Central memory CD8-positive, alpha-beta T cell (primary cell): ENCODE results near the gene PCSK6.
A peak's percentile ranks its signal among the peaks of the same experiment; 100 is the strongest.

Experiments used
- ATAC-seq: fragments of 150-1000 bp; cut with Tn5 transposase; replicated peaks from 2 replicates; pipeline ENCODE4 v1.10.0; 2022; ENCODE audit warnings: mild to moderate bottlenecking, moderate FRiP score, moderate number of reproducible peaks; ENCODE audit not compliant: poor library complexity, severe bottlenecking; ENCODE audit errors: extremely low read depth
- DNase-seq, 2 donors: peaks; one replicate each; pipeline ENCODE4 v3.0.0; 2021; ENCODE audit warnings: low spot score in 2 of 2
- H3K27ac Mint-ChIP-seq: one replicate; pipeline ENCODE4 v1.8.0; 2022; ENCODE audit warnings: low read depth, mild to moderate bottlenecking, moderate library complexity, mixed read lengths
- H3K27me3 Mint-ChIP-seq: one replicate; pipeline ENCODE4 v1.8.0; 2022; ENCODE audit warnings: mixed read lengths
- H3K36me3 Mint-ChIP-seq: one replicate; pipeline ENCODE4 v1.8.0; 2022; ENCODE audit warnings: mild to moderate bottlenecking, moderate library complexity, mixed read lengths; ENCODE audit not compliant: insufficient read depth
- H3K4me1 Mint-ChIP-seq: one replicate; pipeline ENCODE4 v1.8.0; 2022; ENCODE audit warnings: mixed read lengths
- H3K4me3 Mint-ChIP-seq: one replicate; pipeline ENCODE4 v1.8.0; 2022; ENCODE audit warnings: mild to moderate bottlenecking, moderate library complexity, mixed read lengths
- H3K9me3 Mint-ChIP-seq: one replicate; pipeline ENCODE4 v1.8.0; 2022; ENCODE audit warnings: mixed read lengths

Gene PCSK6

GRCh38 chr15:101322854-101323477, 166.5 kb downstream of the PCSK6 start:
- Mint-ChIP-seq H3K36me3 (peaks cover 5% of the 10 kb centered on the region), H3K4me1 (peaks cover 13% of the 10 kb centered on the region), H3K9me3 (no peaks in the 10 kb centered on the region), H3K27me3 (peaks cover 42% of the 10 kb centered on the region), H3K27ac (no peak overlapping the region), H3K4me3 (no peak overlapping the region)
- ATAC-seq (no peak), DNase-seq (no peak)

- Mint-ChIP-seq H3K9me3 (no peaks in the 10 kb centered on the region), H3K4me1 (peaks cover 13% of the 10 kb centered on the region), H3K27ac (no peak overlapping the region), H3K27me3 (peaks cover 34% of the 10 kb centered on the region), H3K4me3 (peak overlapping the region; percentile 14), H3K36me3 (peaks cover 3% of the 10 kb centered on the region)
- ATAC-seq: no peak
- DNase-seq: no peak
Observed at GRCh38 chr15:101322016-101322695, 167.4 kb downstream of the PCSK6 start.

- Mint-ChIP-seq H3K4me1 (peaks cover 13% of the 10 kb centered on the region), H3K27ac (peak overlapping the region; percentile 96), H3K4me3 (peak overlapping the region; percentile 66), H3K36me3 (peaks cover 3% of the 10 kb centered on the region), H3K9me3 (no peaks in the 10 kb centered on the region), H3K27me3 (peaks cover 18% of the 10 kb centered on the region)
- peak; percentile 100 for ATAC-seq
- peak; percentile 26 to 67 for DNase-seq
Observed at GRCh38 chr15:101320501-101321052, 168.9 kb downstream of the PCSK6 start.

GRCh38 chr15:101318839-101319238, 170.7 kb downstream of the PCSK6 start:
- Mint-ChIP-seq H3K4me3 (no peak overlapping the region), H3K27me3 (peaks cover 12% of the 10 kb centered on the region), H3K36me3 (peaks cover 3% of the 10 kb centered on the region), H3K9me3 (no peaks in the 10 kb centered on the region), H3K4me1 (peaks cover 13% of the 10 kb centered on the region), H3K27ac (no peak overlapping the region)
- ATAC-seq (no peak), DNase-seq (no peak)

GRCh38 chr15:101318147-101318819, 171.2 kb downstream of the PCSK6 start:
- Mint-ChIP-seq H3K9me3 (no peaks in the 10 kb centered on the region), H3K4me1 (peaks cover 13% of the 10 kb centered on the region), H3K27ac (no peak overlapping the region), H3K4me3 (no peak overlapping the region), H3K27me3 (peaks cover 12% of the 10 kb centered on the region), H3K36me3 (peaks cover 3% of the 10 kb centered on the region)
- no peak for ATAC-seq
- no peak for DNase-seq

GRCh38 chr15:101317336-101317872, 172.1 kb downstream of the PCSK6 start:
- Mint-ChIP-seq H3K36me3 (peaks cover 2% of the 10 kb centered on the region), H3K4me1 (peaks cover 13% of the 10 kb centered on the region), H3K27ac (no peak overlapping the region), H3K4me3 (no peak overlapping the region), H3K9me3 (no peaks in the 10 kb centered on the region), H3K27me3 (peaks cover 6% of the 10 kb centered on the region)
- DNase-seq (no peak), ATAC-seq (no peak)

GRCh38 chr15:101316529-101316928, 173.0 kb downstream of the PCSK6 start:
- no peak overlapping the region for H3K27ac Mint-ChIP-seq
- ATAC-seq: no peak

GRCh38 chr15:101315736-101316135, 173.8 kb downstream of the PCSK6 start:
- no peaks in the 10 kb centered on the region for H3K27me3 Mint-ChIP-seq
- H3K4me1 Mint-ChIP-seq: peaks cover 7% of the 10 kb centered on the region
- H3K27ac Mint-ChIP-seq: no peak overlapping the region

More at GRCh38 chr15:101316529-101316928, 173.0 kb downstream of the PCSK6 start:
- Mint-ChIP-seq H3K27me3 (no peaks in the 10 kb centered on the region), H3K4me1 (peaks cover 13% of the 10 kb centered on the region), H3K4me3 (no peak overlapping the region), H3K9me3 (no peaks in the 10 kb centered on the region), H3K36me3 (peaks cover 2% of the 10 kb centered on the region)
- DNase-seq: no peak

GRCh38 chr15:101314336-101315125, 175.0 kb downstream of the PCSK6 start:
- no peak overlapping the region for H3K27ac Mint-ChIP-seq
- no peaks in the 10 kb centered on the region for H3K9me3 Mint-ChIP-seq
- no peaks in the 10 kb centered on the region for H3K4me1 Mint-ChIP-seq
- H3K27me3 Mint-ChIP-seq: no peaks in the 10 kb centered on the region
- no peak overlapping the region for H3K4me3 Mint-ChIP-seq
- ATAC-seq (no peak), DNase-seq (no peak)
- peaks cover 2% of the 10 kb centered on the region for H3K36me3 Mint-ChIP-seq

More at GRCh38 chr15:101315736-101316135, 173.8 kb downstream of the PCSK6 start:
- no peak overlapping the region for H3K4me3 Mint-ChIP-seq
- no peaks in the 10 kb centered on the region for H3K9me3 Mint-ChIP-seq
- DNase-seq: no peak
- H3K36me3 Mint-ChIP-seq: peaks cover 2% of the 10 kb centered on the region
- no peak for ATAC-seq

GRCh38 chr15:101313041-101313761, 176.3 kb downstream of the PCSK6 start:
- DNase-seq (no peak), ATAC-seq (no peak)
- Mint-ChIP-seq H3K27me3 (no peaks in the 10 kb centered on the region), H3K27ac (no peak overlapping the region), H3K4me3 (no peak overlapping the region), H3K9me3 (no peaks in the 10 kb centered on the region), H3K36me3 (no peaks in the 10 kb centered on the region), H3K4me1 (no peaks in the 10 kb centered on the region)

GRCh38 chr15:101310508-101310907, 179.0 kb downstream of the PCSK6 start:
- Mint-ChIP-seq H3K9me3 (no peaks in the 10 kb centered on the region), H3K36me3 (no peaks in the 10 kb centered on the region), H3K4me3 (no peak overlapping the region), H3K4me1 (no peaks in the 10 kb centered on the region), H3K27me3 (peaks cover 15% of the 10 kb centered on the region), H3K27ac (no peak overlapping the region)
- ATAC-seq: no peak
- DNase-seq: no peak
